Naive B cell (primary cell): Measurements from ENCODE around the gene CDH23. TPM values are rescaled to one million over a fixed set of nuclear protein-coding genes. Genes with fewer than 3 reads are reported as not detected.

ENCODE experiments used
- ATAC-seq, 2 donors: fragments of 150-1000 bp; cut with Tn5 transposase; 2 replicates each; pipeline ENCODE4 v1.10.0; 2021; ENCODE audit warnings: low read depth in 2 of 2, mild to moderate bottlenecking in 2 of 2, moderate library complexity in 2 of 2
- DNase-seq: peaks from one replicate; pipeline ENCODE4 v3.0.0; 2022
- H3K27ac Mint-ChIP-seq, 6 donors: one replicate each; pipeline ENCODE4 v1.8.0; 2020 to 2022; ENCODE audit warnings: mild to moderate bottlenecking in 6 of 6, mixed read lengths in 6 of 6, moderate library complexity in 5 of 6, inconsistent platforms in 2 of 6
- H3K27me3 Mint-ChIP-seq, 3 donors: one replicate each; pipeline ENCODE4 v1.8.0; 2021 to 2022; ENCODE audit warnings: mixed read lengths in 3 of 3, mild to moderate bottlenecking in 1 of 3
- H3K36me3 Mint-ChIP-seq, 2 donors: one replicate each; pipeline ENCODE4 v1.8.0; 2020 to 2022; ENCODE audit warnings: mixed read lengths in 2 of 2, inconsistent platforms in 1 of 2, mild to moderate bottlenecking in 1 of 2
- H3K4me1 Mint-ChIP-seq, 3 donors: one replicate each; pipeline ENCODE4 v1.8.0; 2020 to 2022; ENCODE audit warnings: mixed read lengths in 3 of 3, inconsistent platforms in 1 of 3, mild to moderate bottlenecking in 1 of 3, moderate library complexity in 1 of 3
- H3K4me3 Mint-ChIP-seq, 8 donors: one replicate each; pipeline ENCODE4 v1.8.0; 2020 to 2022; ENCODE audit warnings: mild to moderate bottlenecking in 8 of 8, mixed read lengths in 8 of 8, moderate library complexity in 8 of 8, inconsistent platforms in 2 of 8
- H3K9me3 Mint-ChIP-seq, 7 donors: one replicate each; pipeline ENCODE4 v1.8.0; 2020 to 2022; ENCODE audit warnings: mixed read lengths in 7 of 7, mild to moderate bottlenecking in 5 of 7, inconsistent platforms in 2 of 7, moderate library complexity in 1 of 7
- polyA plus RNA-seq, 6 donors: library from polyadenylated mRNA; unstranded; fragments of 300-500 nt; fragmentation: Illumina TruSeq; gene quantifications; one replicate each; pipeline ENCODE4 v1.2.3, GENCODE V29; 2021; ENCODE audit warnings: low read depth in 6 of 6

Gene CDH23
- polyA plus RNA-seq, 6 donors from 2014 or later = 0.05 to 0.62 (median 0.21) TPM; not detected in 2

DNA sequence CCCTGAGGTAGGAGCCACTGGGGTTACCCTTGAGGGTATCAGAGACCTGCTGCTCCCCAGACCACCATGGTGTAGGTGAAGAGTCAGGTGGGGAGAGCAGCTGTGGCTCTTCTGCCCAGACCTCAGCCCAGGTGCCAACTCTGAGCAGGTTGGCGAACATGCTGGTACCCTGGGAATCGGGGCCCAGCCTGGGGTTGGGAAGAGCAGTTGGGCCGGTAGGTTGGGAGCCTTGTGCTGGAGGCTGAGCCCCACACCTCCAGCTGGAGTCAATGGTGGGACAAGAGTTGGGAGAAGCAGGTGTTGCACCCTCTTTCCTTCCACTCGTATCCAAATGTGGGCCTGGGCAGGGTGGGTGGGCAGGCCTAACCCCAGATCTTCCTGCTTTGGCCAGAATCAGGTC lies 114.5 kb downstream of the CDH23 start:
- no peak for ATAC-seq
- H3K27ac Mint-ChIP-seq = no peak overlapping the region

GRCh38 chr10:71512312-71512711 lies 115.6 kb downstream of the CDH23 start:
- Mint-ChIP-seq H3K9me3 (peaks cover 0 to 2% (median 0%) of the 10 kb centered on the region in 7 donors), H3K27me3 (peaks cover 0 to 7% (median 6%) of the 10 kb centered on the region in 3 donors), H3K4me3 (no peak overlapping the region), H3K27ac (no peak overlapping the region), H3K36me3 (no peaks in the 10 kb centered on the region), H3K4me1 (no peaks in the 10 kb centered on the region)
- no peak for DNase-seq
- ATAC-seq = no peak

More for the DNA sequence above, 114.5 kb downstream of the CDH23 start:
- H3K4me1 Mint-ChIP-seq = no peaks in the 10 kb centered on the region
- H3K9me3 Mint-ChIP-seq = peaks cover 0 to 2% (median 0%) of the 10 kb centered on the region in 7 donors
- peaks cover 4 to 10% (median 7%) of the 10 kb centered on the region in 3 donors for H3K27me3 Mint-ChIP-seq
- no peaks in the 10 kb centered on the region for H3K36me3 Mint-ChIP-seq
- no peak overlapping the region for H3K4me3 Mint-ChIP-seq
- no peak for DNase-seq

GRCh38 chr10:71512761-71513539 lies 116.2 kb downstream of the CDH23 start:
- H3K4me3 Mint-ChIP-seq = no peak overlapping the region

DNA sequence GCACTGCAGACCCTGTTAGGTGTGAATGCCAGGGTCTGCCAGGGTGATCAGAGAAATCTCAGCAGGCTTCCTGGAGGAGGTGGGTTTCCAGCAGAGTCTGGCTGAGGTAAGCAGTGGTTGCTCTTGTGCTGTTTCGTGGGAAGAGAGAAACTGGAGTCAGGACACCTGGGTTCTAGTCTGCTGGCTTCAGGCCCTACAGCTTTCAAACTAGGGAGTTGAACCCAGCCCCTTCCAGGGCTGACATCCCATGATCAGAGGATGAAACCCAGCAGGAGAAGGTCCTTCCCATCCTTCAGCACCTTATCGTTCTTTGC lies 116.8 kb downstream of the CDH23 start:
- ATAC-seq (no peak), DNase-seq (no peak)
- Mint-ChIP-seq H3K27me3 (peaks cover 0 to 6% (median under 1%) of the 10 kb centered on the region in 3 donors), H3K4me1 (no peaks in the 10 kb centered on the region), H3K27ac (no peak overlapping the region), H3K4me3 (no peak overlapping the region), H3K36me3 (no peaks in the 10 kb centered on the region), H3K9me3 (peaks cover 0 to 2% (median 0%) of the 10 kb centered on the region in 7 donors)

More at GRCh38 chr10:71512761-71513539, 116.2 kb downstream of the CDH23 start:
- Mint-ChIP-seq H3K36me3 (no peaks in the 10 kb centered on the region), H3K4me1 (no peaks in the 10 kb centered on the region), H3K27me3 (peaks cover 0 to 6% (median 6%) of the 10 kb centered on the region in 3 donors), H3K27ac (no peak overlapping the region), H3K9me3 (peaks cover 0 to 2% (median 0%) of the 10 kb centered on the region in 7 donors)
- ATAC-seq (no peak), DNase-seq (no peak)

DNA sequence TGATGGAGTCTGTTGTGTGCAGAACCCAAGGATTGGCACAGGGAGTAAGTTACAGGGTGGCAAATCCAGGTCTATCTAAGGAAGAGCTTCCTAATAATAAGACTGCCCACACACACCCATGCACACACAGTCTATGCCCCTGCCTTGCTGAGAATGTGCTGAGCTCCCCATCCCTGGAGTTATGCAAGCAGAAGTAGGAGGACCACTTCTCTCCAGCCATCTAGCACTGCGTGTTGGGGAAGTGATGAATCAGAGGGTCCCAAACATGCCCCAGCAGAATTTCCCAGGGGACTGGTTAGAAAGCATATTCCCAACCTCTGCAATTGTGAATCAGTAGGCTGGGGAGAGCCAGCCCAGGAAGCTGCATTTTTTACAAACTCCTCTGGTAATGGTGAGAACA lies 117.2 kb downstream of the CDH23 start:
- no peaks in the 10 kb centered on the region for H3K4me1 Mint-ChIP-seq
- H3K4me3 Mint-ChIP-seq = no peak overlapping the region
- peaks cover 0 to 6% (median 0%) of the 10 kb centered on the region in 3 donors for H3K27me3 Mint-ChIP-seq
- H3K36me3 Mint-ChIP-seq = no peaks in the 10 kb centered on the region
- peaks cover 0 to 2% (median 0%) of the 10 kb centered on the region in 7 donors for H3K9me3 Mint-ChIP-seq
- no peak overlapping the region for H3K27ac Mint-ChIP-seq
- no peak for DNase-seq
- no peak for ATAC-seq

- DNase-seq = no peak
- Mint-ChIP-seq H3K27me3 (peaks cover 0 to 6% (median 0%) of the 10 kb centered on the region in 3 donors), H3K9me3 (no peaks in the 10 kb centered on the region), H3K36me3 (no peaks in the 10 kb centered on the region), H3K27ac (peak overlapping the region in 1 of 6 donors; percentile 24), H3K4me3 (no peak overlapping the region), H3K4me1 (no peaks in the 10 kb centered on the region)
- ATAC-seq = no peak
These were observed 118.9 kb downstream of the CDH23 start for GRCh38 chr10:71515531-71516172.

DNA sequence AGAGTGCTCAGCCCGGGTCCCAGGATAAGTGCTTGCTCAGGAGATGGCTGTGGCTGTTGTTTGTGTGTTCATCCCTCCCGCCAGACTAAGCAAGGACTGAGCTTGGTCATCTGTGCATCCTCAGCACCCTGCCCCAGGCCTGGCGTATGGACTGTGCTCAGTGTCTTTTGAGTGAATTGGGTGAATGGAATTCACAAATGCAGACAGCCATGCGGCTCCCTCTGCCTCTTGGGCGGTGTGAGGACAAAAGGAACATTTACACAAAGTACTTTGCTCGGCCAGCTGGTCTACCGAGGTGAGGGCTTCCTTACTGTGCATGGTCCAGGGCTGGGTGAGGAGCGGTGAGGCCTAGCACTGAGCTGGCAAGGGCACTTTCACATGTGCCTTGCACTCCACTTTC lies 120.2 kb downstream of the CDH23 start:
- Mint-ChIP-seq H3K9me3 (no peaks in the 10 kb centered on the region), H3K36me3 (no peaks in the 10 kb centered on the region), H3K4me3 (no peak overlapping the region), H3K4me1 (no peaks in the 10 kb centered on the region), H3K27ac (no peak overlapping the region), H3K27me3 (peaks cover 0 to 16% (median 9%) of the 10 kb centered on the region in 3 donors)
- no peak for ATAC-seq
- no peak for DNase-seq

DNA sequence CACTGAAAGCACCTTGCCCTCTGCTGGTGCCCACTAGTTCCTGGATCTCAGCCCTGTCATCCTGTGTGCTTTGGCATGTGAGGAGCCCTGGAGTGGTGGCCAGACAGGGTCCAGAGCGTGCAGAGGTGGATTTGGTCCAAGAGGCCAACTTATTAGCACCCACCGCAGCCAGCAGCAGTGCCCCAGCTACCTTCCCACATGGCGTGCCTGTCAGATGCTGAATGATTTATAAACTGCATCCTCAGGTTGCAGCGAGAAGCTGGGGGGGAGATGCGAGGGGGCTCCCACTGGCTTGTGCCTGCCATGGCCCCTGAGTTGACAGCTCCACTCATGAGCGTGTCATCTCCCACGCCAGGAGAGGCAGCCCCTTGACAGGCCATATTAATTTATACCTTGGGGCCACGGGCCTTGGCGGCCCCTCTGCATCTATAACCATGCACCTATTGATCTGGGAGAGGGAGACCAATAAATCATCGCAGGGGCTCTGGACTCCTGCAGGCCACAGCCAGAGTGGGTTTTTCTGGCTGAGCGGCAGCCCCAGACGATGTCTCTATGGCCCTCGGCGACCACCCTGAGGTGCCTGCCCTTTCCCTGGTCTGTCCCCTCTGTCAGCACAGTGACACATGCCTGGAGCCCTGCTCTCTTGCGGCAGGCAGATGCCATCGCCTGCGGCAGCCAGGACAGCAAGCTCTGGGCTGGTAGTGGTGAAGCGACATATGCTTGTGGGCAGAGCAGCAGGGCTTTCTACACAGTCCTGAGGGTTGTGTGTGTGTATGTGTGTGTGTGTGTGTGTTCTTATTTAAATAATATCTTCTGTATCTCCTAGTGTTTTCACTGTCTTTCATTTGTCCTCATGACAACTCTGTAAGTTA lies 120.8 kb downstream of the CDH23 start:
- no peak for ATAC-seq
- H3K27ac Mint-ChIP-seq = peak overlapping the region in 1 of 6 donors; percentile 87

GRCh38 chr10:71520042-71520441 lies 123.3 kb downstream of the CDH23 start:
- ATAC-seq (no peak), DNase-seq (no peak)
- H3K9me3 Mint-ChIP-seq = peaks cover 0 to 2% (median 0%) of the 10 kb centered on the region in 7 donors
- H3K4me1 Mint-ChIP-seq = no peaks in the 10 kb centered on the region
- no peak overlapping the region for H3K27ac Mint-ChIP-seq
- no peak overlapping the region for H3K4me3 Mint-ChIP-seq
- peaks cover 9 to 34% (median 27%) of the 10 kb centered on the region in 3 donors for H3K27me3 Mint-ChIP-seq
- H3K36me3 Mint-ChIP-seq = no peaks in the 10 kb centered on the region

More for the DNA sequence above, 120.8 kb downstream of the CDH23 start:
- Mint-ChIP-seq H3K4me1 (no peaks in the 10 kb centered on the region), H3K36me3 (no peaks in the 10 kb centered on the region), H3K27me3 (peaks cover 3 to 17% (median 9%) of the 10 kb centered on the region in 3 donors), H3K9me3 (no peaks in the 10 kb centered on the region), H3K4me3 (no peak overlapping the region)
- DNase-seq = no peak

DNA sequence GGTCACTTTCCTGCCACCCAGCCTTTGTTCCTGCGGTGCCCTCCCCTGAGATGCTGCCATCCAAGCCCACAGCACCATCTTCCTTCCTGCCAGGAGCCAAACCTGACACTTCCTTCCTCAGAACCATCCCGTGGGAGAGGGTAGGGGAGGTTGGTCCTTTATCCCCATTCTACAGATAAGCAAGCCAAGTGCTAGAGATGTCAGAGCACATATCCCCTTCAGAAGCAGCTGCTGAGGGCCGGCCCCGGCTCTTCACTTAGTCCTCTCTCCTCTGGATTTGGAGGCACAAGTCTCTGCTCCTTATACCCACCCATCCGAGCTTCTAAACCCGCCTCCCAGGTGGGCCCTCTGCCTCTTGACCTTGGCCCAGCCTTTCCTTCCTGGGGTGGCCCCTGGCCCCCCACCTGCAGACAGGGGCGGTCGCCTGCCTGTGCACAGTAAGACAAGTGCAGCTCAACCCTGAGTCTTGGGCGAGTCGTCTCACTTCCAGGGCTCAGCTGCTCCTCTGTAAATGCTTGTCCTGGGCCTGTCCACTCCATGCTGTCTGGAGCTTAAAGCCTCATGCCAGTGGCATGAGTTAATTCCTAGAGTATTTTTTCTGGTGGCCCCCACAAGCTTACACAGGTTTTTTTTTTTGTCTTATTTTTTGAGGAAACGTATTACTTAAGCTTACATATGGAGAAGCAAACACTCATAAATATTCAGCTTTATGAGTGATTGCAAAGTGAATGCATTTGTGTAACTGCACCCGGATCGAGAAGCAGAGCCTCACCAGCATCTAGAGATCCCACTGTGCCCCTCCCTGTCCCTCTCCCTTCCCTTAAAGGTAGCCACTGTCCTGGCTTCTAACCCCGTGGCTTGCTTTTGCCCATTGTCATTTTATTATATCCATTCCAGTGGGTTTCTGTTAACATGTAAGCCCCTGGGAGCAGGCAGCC lies 125.1 kb downstream of the CDH23 start:
- no peak for ATAC-seq
- Mint-ChIP-seq H3K27me3 (peaks cover 9 to 33% (median 27%) of the 10 kb centered on the region in 3 donors), H3K36me3 (no peaks in the 10 kb centered on the region), H3K9me3 (peaks cover 0 to 2% (median 0%) of the 10 kb centered on the region in 7 donors), H3K4me1 (peaks cover 0 to 4% (median 4%) of the 10 kb centered on the region in 3 donors), H3K27ac (peak overlapping the region in 1 of 6 donors; percentile 21), H3K4me3 (no peak overlapping the region)
- no peak for DNase-seq

GRCh38 chr10:71522442-71523144 lies 125.9 kb downstream of the CDH23 start:
- ATAC-seq = no peak
- no peak for DNase-seq
- Mint-ChIP-seq H3K4me3 (no peak overlapping the region), H3K36me3 (no peaks in the 10 kb centered on the region), H3K4me1 (peaks cover 0 to 4% (median 4%) of the 10 kb centered on the region in 3 donors), H3K27ac (no peak overlapping the region), H3K9me3 (peaks cover 0 to 2% (median 0%) of the 10 kb centered on the region in 7 donors), H3K27me3 (peaks cover 9 to 33% (median 27%) of the 10 kb centered on the region in 3 donors)

GRCh38 chr10:71523756-71524155 lies 127.0 kb downstream of the CDH23 start:
- ATAC-seq (no peak), DNase-seq (no peak)
- Mint-ChIP-seq H3K27ac (no peak overlapping the region), H3K36me3 (no peaks in the 10 kb centered on the region), H3K27me3 (peaks cover 9 to 33% (median 27%) of the 10 kb centered on the region in 3 donors), H3K4me3 (no peak overlapping the region), H3K4me1 (peaks cover 0 to 4% (median 4%) of the 10 kb centered on the region in 3 donors), H3K9me3 (peaks cover 0 to 2% (median 0%) of the 10 kb centered on the region in 7 donors)
